GM21619 (cell line): ENCODE data around the gene NNMT.

Source experiments
- ATAC-seq: cut with Tn5 transposase; IDR thresholded peaks from one replicate; pipeline ENCODE4 v1.9.1; 2021; ENCODE audit not compliant: unreplicated experiment

NNMT gene

GRCh38 chr11:114262681-114263512 is 33.3 kb upstream of the NNMT start:
- ATAC-seq: no peak

GRCh38 chr11:114263513-114264170 is 32.6 kb upstream of the NNMT start:
- no peak for ATAC-seq

- no peak for ATAC-seq
Observed at GRCh38 chr11:114264381-114264780, 31.8 kb upstream of the NNMT start.

GRCh38 chr11:114265122-114265878 is 30.9 kb upstream of the NNMT start:
- ATAC-seq: no peak

- no peak for ATAC-seq
Observed at GRCh38 chr11:114269498-114269897, 26.7 kb upstream of the NNMT start.

GRCh38 chr11:114270531-114271270 is 25.5 kb upstream of the NNMT start:
- no peak for ATAC-seq

- ATAC-seq: no peak
Observed at GRCh38 chr11:114271316-114271715, 24.9 kb upstream of the NNMT start.

GRCh38 chr11:114272311-114272710 is 23.9 kb upstream of the NNMT start:
- ATAC-seq: no peak

GRCh38 chr11:114273071-114273470 is 23.1 kb upstream of the NNMT start:
- ATAC-seq: no peak

GRCh38 chr11:114273890-114274635 is 22.1 kb upstream of the NNMT start:
- ATAC-seq: no peak

GRCh38 chr11:114274637-114275036 is 21.6 kb upstream of the NNMT start:
- no peak for ATAC-seq

- no peak for ATAC-seq
Observed at GRCh38 chr11:114275280-114275679, 20.9 kb upstream of the NNMT start.

- no peak for ATAC-seq
Observed at GRCh38 chr11:114276077-114276476, 20.1 kb upstream of the NNMT start.

GRCh38 chr11:114277637-114278341 is 18.4 kb upstream of the NNMT start:
- no peak for ATAC-seq

- ATAC-seq: no peak
Observed at GRCh38 chr11:114278342-114279065, 17.7 kb upstream of the NNMT start.

- no peak for ATAC-seq
Observed at GRCh38 chr11:114279792-114280546, 16.2 kb upstream of the NNMT start.

GRCh38 chr11:114280696-114281095 is 15.5 kb upstream of the NNMT start:
- ATAC-seq: no peak

GRCh38 chr11:114281388-114281956 is 14.7 kb upstream of the NNMT start:
- ATAC-seq: no peak
